Sigmoid colon (tissue), 7 donors: ENCODE results near the gene EPHB1. TPM values are rescaled to one million over a fixed set of nuclear protein-coding genes. Genes with fewer than 3 reads are reported as not detected.

Experiments used
- DNase-seq: peaks from one replicate; pipeline ENCODE4 v3.0.0-alpha.2; 2019
- H3K27ac ChIP-seq, 4 donors: fragments of 200-600 bp; sonication (generic); one replicate each; pipeline ENCODE4 v1.5.1; 2016 to 2019; ENCODE audit warnings: mild to moderate bottlenecking in 1 of 4
- H3K27me3 ChIP-seq, 3 donors: fragments of 200-600 bp; sonication (generic); one replicate each; pipeline ENCODE4 v1.5.1; 2019; ENCODE audit warnings: mild to moderate bottlenecking in 1 of 3
- H3K36me3 ChIP-seq, 4 donors: fragments of 200-600 bp; sonication (generic); one replicate each; pipeline ENCODE4 v1.5.1; 2016 to 2019
- H3K4me1 ChIP-seq, 4 donors: fragments of 200-600 bp; sonication (generic); one replicate each; pipeline ENCODE4 v1.5.1; 2017 to 2019
- H3K4me3 ChIP-seq, 4 donors: fragments of 200-600 bp; sonication (generic); one replicate each; pipeline ENCODE4 v1.5.1; 2017 to 2019; ENCODE audit warnings: mild to moderate bottlenecking in 2 of 4, moderate library complexity in 1 of 4
- H3K9me3 ChIP-seq, 4 donors: fragments of 200-600 bp in 3 of 4; sonication (generic) in 3 of 4; one replicate each; pipeline versions ENCODE4 v1.5.1 to v1.6.1; 2013 to 2019
- CTCF ChIP-seq, 4 experiments: fragments of 450-650 bp in 3 of 4; fragments of 200-600 bp in 1 of 4; IDR thresholded peaks; one replicate each; pipeline ENCODE4 v1.5.1; 2016 to 2019; ENCODE audit warnings: antibody characterized with exemption in 4 of 4, mild to moderate bottlenecking in 3 of 4, moderate library complexity in 2 of 4
- EP300 ChIP-seq, 4 donors: sonication (generic); formaldehyde crosslinking; IDR thresholded peaks; one replicate each; pipeline ENCODE4 v1.6.1; 2017; ENCODE audit warnings: antibody characterized with exemption in 4 of 4
- POLR2A ChIP-seq, 2 donors: fragments of 450-650 bp; IDR thresholded peaks; one replicate each; pipeline ENCODE4 v1.6.1; 2016; ENCODE audit warnings: antibody characterized with exemption in 2 of 2, mild to moderate bottlenecking in 2 of 2, moderate library complexity in 2 of 2
- POLR2AphosphoS5 ChIP-seq, 4 donors: sonication (generic); formaldehyde crosslinking; IDR thresholded peaks; one replicate each; pipeline ENCODE4 v1.6.1; 2017; ENCODE audit warnings: antibody characterized with exemption in 4 of 4
- WGBS, 2 donors: extraction: QIAGEN DNeasy Blood & Tissue Kit; methylation state at CpG; one replicate each; pipeline ENCODE4 v1.1.7; 2013; 5-methylcytosine and 5-hydroxymethylcytosine counted together
- intact Hi-C: fragments of 100-400 bp; cut with DNase I; formaldehyde crosslinking; loops from one replicate; pipeline ENCODE4 v1.15.1; 2023
- polyA plus RNA-seq, 3 donors: library from polyadenylated mRNA; stranded (reverse); fragments of 200-250 nt; gene quantifications; one replicate each; pipeline ENCODE4 v1.2.3, GENCODE V29; 2013
- total RNA-seq, 4 donors: library from RNA; depleted of rRNA; stranded (reverse); fragments of >200 nt; gene quantifications; one replicate each; pipeline ENCODE4 v1.1.0, GENCODE V29; 2016
- donor health status: healthy with polysubstance abuse.
- donor health status: Bipolar disorder and iron deficiency.
- donor health status: healthy.

Gene EPHB1
- total and polyA plus RNA-seq, 7 donors = 0.29 to 17.3 (median 3.6) TPM; not detected in 2

GRCh38 chr3:134833453-134834163, 38.5 kb downstream of the EPHB1 start:
- WGBS, 2 donors = 82% methylated on average over 5 of the region's 5 CpGs
- H3K27me3 ChIP-seq = no peaks in the 10 kb centered on the region
- no peaks in the 10 kb centered on the region for H3K9me3 ChIP-seq
- H3K27ac ChIP-seq = no peak overlapping the region
- TF ChIP-seq POLR2A (IDR thresholded peaks at IDR 0.05) (no peak), POLR2AphosphoS5 (IDR thresholded peaks at IDR 0.05) (no peak), CTCF (IDR thresholded peaks at IDR 0.05) (no peak), EP300 (IDR thresholded peaks at IDR 0.05) (no peak)
- intact Hi-C loops = no loop called here
- no peaks in the 10 kb centered on the region for H3K36me3 ChIP-seq
- H3K4me1 ChIP-seq = no peaks in the 10 kb centered on the region
- H3K4me3 ChIP-seq = no peak overlapping the region
- DNase-seq = no peak

GRCh38 chr3:134836921-134837320, 41.9 kb downstream of the EPHB1 start:
- H3K9me3 ChIP-seq = no peaks in the 10 kb centered on the region
- no peak overlapping the region for H3K27ac ChIP-seq
- DNase-seq = no peak
- H3K4me3 ChIP-seq = no peak overlapping the region
- intact Hi-C loops = no loop called here
- TF ChIP-seq EP300 (IDR thresholded peaks at IDR 0.05) (no peak), POLR2AphosphoS5 (IDR thresholded peaks at IDR 0.05) (no peak), CTCF (IDR thresholded peaks at IDR 0.05) (no peak), POLR2A (IDR thresholded peaks at IDR 0.05) (no peak)
- peaks cover 0 to 13% (median 4%) of the 10 kb centered on the region in 4 donors for H3K4me1 ChIP-seq
- H3K36me3 ChIP-seq = no peaks in the 10 kb centered on the region
- no peaks in the 10 kb centered on the region for H3K27me3 ChIP-seq
- WGBS, 2 donors = 86 to 87% methylated on average over 3 of the region's 3 CpGs

- Histone ChIP-seq H3K36me3 (no peaks in the 10 kb centered on the region), H3K9me3 (peaks cover 0 to 3% (median 0%) of the 10 kb centered on the region in 4 donors), H3K27me3 (no peaks in the 10 kb centered on the region), H3K4me1 (peaks cover 0 to 13% (median 4%) of the 10 kb centered on the region in 4 donors), H3K27ac (no peak overlapping the region), H3K4me3 (no peak overlapping the region)
- TF ChIP-seq EP300 (IDR thresholded peaks at IDR 0.05) = no peak
- no peak for TF ChIP-seq CTCF (IDR thresholded peaks at IDR 0.05)
- TF ChIP-seq POLR2AphosphoS5 (IDR thresholded peaks at IDR 0.05) = no peak
- TF ChIP-seq POLR2A (IDR thresholded peaks at IDR 0.05) = no peak
- no peak for DNase-seq
- WGBS, 2 donors = 53 to 67% methylated on average over 2 of the region's 2 CpGs
- intact Hi-C loops = no loop called here
Measured at GRCh38 chr3:134838599-134838998, 43.5 kb downstream of the EPHB1 start.

GRCh38 chr3:134839422-134839821, 44.4 kb downstream of the EPHB1 start:
- 95 to 97% methylated on average over 3 of the region's 3 CpGs for WGBS, 2 donors
- no peak for TF ChIP-seq POLR2AphosphoS5 (IDR thresholded peaks at IDR 0.05)
- no peak for TF ChIP-seq CTCF (IDR thresholded peaks at IDR 0.05)
- TF ChIP-seq EP300 (IDR thresholded peaks at IDR 0.05) = no peak
- no peak for TF ChIP-seq POLR2A (IDR thresholded peaks at IDR 0.05)
- Histone ChIP-seq H3K27ac (no peak overlapping the region), H3K9me3 (peaks cover 0 to 3% (median 0%) of the 10 kb centered on the region in 4 donors), H3K27me3 (no peaks in the 10 kb centered on the region), H3K36me3 (no peaks in the 10 kb centered on the region), H3K4me1 (peaks cover 0 to 13% (median 4%) of the 10 kb centered on the region in 4 donors), H3K4me3 (no peak overlapping the region)
- intact Hi-C loops = no loop called here
- DNase-seq = no peak
